Kidney (tissue), 14 donors: Measurements from ENCODE around the gene FBXL15. TPM values are rescaled to one million over a fixed set of nuclear protein-coding genes. Genes with fewer than 3 reads are reported as not detected.
"Not testable (repeated sequence)": the region's sequence is repeated elsewhere in the genome, so short reads cannot be mapped to it uniquely, and the experiment has no call there.

Source experiments
- DNase-seq, 5 donors: peaks; one replicate each; pipeline ENCODE4 v3.0.0-alpha.2; 2013 to 2020
- FAIRE-seq: peaks from 2 replicates; lab custom pipeline; 2012; peaks lifted over from hg19 to GRCh38; lab: Jason Lieb, UNC
- H3K27ac ChIP-seq, 2 donors: one replicate each; pipeline ENCODE4 v1.7.0; 2013; ENCODE audit warnings: low read depth in 2 of 2, low read length in 2 of 2, inconsistent platforms in 1 of 2
- H3K27me3 ChIP-seq: one replicate; pipeline ENCODE4 v1.7.1; 2013; ENCODE audit warnings: low read length, inconsistent platforms; ENCODE audit not compliant: control insufficient read depth, insufficient read depth
- H3K36me3 ChIP-seq, 3 donors: one replicate each; pipeline versions ENCODE4 v1.7.0 to v1.7.1; 2013; ENCODE audit warnings: low read length in 3 of 3, control low read depth in 1 of 3, inconsistent platforms in 1 of 3; ENCODE audit not compliant: insufficient read depth in 3 of 3, control insufficient read depth in 2 of 3
- H3K4me1 ChIP-seq, 3 donors: one replicate each; pipeline versions ENCODE4 v1.7.0 to v1.7.1; 2013; ENCODE audit warnings: low read length in 3 of 3, inconsistent platforms in 1 of 3, low read depth in 1 of 3; ENCODE audit not compliant: control insufficient read depth in 2 of 3, insufficient read depth in 2 of 3
- H3K4me3 ChIP-seq, 3 donors: one replicate each; pipeline versions ENCODE4 v1.7.0 to v1.8.1; 2013; ENCODE audit warnings: low read length in 3 of 3, control low read depth in 1 of 3, inconsistent platforms in 1 of 3
- H3K9ac ChIP-seq, 3 donors: one replicate each; pipeline versions ENCODE4 v1.7.0 to v1.7.1; 2013; ENCODE audit warnings: low read length in 3 of 3, control low read depth in 1 of 3, inconsistent platforms in 1 of 3
- H3K9me3 ChIP-seq, 3 donors: one replicate each; pipeline versions ENCODE4 v1.7.0 to v1.7.1; 2013; ENCODE audit warnings: low read length in 3 of 3, control low read depth in 1 of 3, inconsistent platforms in 1 of 3; ENCODE audit not compliant: control insufficient read depth in 2 of 3, insufficient read depth in 1 of 3
- intact Hi-C: fragments of 100-400 bp; cut with DNase I; formaldehyde crosslinking; loops from one replicate; pipeline ENCODE4 v1.11.1; 2022
- polyA plus RNA-seq: library from polyadenylated mRNA; stranded (reverse); fragments of 350-450 nt; fragmentation: Illumina TruSeq; extraction: RNeasy Lipid Tissue Mini Kit (QIAGEN cat#74804); gene quantifications from one replicate; pipeline ENCODE4 v1.2.3, GENCODE V29; 2014; ENCODE audit warnings: low read depth, low replicate concordance; ENCODE audit not compliant: insufficient read depth
- total RNA-seq: library from RNA; stranded (reverse); fragmentation: NEBNext Ultra II Directional; extraction: Animal tissue kit (Norgen Biotek cat#: 25700); gene quantifications from one replicate; pipeline ENCODE4 v1.2.1, GENCODE V29; 2021
- TF ChIP-seq, protein P1 (sequence below): IDR thresholded peaks from 3 replicates; pipeline ENCODE4 v1.5.1; 2012; ENCODE audit warnings: mild to moderate bottlenecking, moderate library complexity, borderline replicate concordance; ENCODE audit not compliant: insufficient read depth; ENCODE audit errors: extremely low read depth
- donor health status: control.
- donor health status: control.
- donor health status: control.
- donor health status: control.
- donor health status: control.
- donor health status: DM: yes; HTN: yes; CAD: no.
- donor health status: Normal renal cell carcinoma (clear cell type).

The FBXL15 gene
- total and polyA plus RNA-seq, 2 donors from 2014 or later, result 17.9 to 28.0 TPM

GRCh38 chr10:102451105-102451969 is 30.7 kb downstream of the FBXL15 start, which contains the start of gene C10orf95:
TSS of gene C10orf95 (minus strand) at chr10:102451543. CDS start at chr10:102451093, 450 bp downstream.
- Histone ChIP-seq H3K4me1 (peaks cover 0 to 15% (median 5%) of the 10 kb centered on the region in 3 donors), H3K9me3 (no peaks in the 10 kb centered on the region), H3K9ac (peak within 1 kb of the TSS in 2 of 3 donors; percentile 58 to 62), H3K4me3 (peak within 1 kb of the TSS; percentile 35 to 84 (median 75)), H3K36me3 (peaks cover 0 to 7% (median 2%) of the 10 kb centered on the region in 3 donors), H3K27ac (peak within 1 kb of the TSS; percentile 67 to 87), H3K27me3 (no peaks in the 10 kb centered on the region)
- DNase-seq (peak in 4 of 5 donors; percentile 24 to 84 (median 44)), FAIRE-seq (no peak)
- TF ChIP-seq, protein P1, sequence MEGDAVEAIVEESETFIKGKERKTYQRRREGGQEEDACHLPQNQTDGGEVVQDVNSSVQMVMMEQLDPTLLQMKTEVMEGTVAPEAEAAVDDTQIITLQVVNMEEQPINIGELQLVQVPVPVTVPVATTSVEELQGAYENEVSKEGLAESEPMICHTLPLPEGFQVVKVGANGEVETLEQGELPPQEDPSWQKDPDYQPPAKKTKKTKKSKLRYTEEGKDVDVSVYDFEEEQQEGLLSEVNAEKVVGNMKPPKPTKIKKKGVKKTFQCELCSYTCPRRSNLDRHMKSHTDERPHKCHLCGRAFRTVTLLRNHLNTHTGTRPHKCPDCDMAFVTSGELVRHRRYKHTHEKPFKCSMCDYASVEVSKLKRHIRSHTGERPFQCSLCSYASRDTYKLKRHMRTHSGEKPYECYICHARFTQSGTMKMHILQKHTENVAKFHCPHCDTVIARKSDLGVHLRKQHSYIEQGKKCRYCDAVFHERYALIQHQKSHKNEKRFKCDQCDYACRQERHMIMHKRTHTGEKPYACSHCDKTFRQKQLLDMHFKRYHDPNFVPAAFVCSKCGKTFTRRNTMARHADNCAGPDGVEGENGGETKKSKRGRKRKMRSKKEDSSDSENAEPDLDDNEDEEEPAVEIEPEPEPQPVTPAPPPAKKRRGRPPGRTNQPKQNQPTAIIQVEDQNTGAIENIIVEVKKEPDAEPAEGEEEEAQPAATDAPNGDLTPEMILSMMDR, result no peak
- intact Hi-C loops, result no loop called here

DNA sequence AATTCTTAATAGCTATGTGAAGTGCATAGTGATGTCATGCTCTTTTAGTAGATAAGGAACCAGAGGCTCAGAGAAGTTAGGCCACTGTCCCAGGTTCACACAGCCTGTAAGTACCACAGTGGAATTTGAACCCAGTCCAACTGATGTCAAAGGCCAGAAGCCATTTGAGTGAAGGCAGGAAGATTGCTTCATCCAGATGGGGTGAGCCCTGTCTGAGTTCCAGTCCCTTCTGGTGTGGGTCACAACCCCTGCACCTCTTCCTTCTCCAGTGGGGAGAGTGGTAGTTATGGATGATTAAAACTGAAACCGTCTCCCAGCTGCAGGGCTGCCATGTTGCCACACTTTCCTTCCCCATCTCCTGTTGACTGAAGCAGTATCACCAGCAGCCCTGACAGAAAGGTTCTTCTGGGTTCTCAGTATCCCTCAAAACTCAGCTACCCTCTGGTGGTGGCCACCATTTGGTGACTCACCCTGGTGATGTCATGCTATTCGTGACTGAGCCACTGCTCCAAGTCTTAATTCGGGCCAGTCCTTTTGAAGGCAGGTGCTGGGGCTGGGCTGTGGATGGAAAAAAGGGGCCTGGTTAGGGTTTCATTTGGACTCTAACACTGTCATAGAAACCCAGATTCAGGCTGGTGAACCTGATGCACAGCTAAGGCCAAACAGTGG is 32.2 kb downstream of the FBXL15 start:
- intact Hi-C loops, result no loop called here
- DNase-seq, result no peak
- H3K36me3 ChIP-seq, result peaks cover 0 to 7% (median 2%) of the 10 kb centered on the region in 3 donors
- peaks cover 0 to 15% (median 5%) of the 10 kb centered on the region in 3 donors for H3K4me1 ChIP-seq
- TF ChIP-seq, protein P1, result no peak
- H3K4me3 ChIP-seq, result no peak overlapping the region
- H3K27ac ChIP-seq, result no peak overlapping the region
- no peaks in the 10 kb centered on the region for H3K9me3 ChIP-seq
- no peak for FAIRE-seq
- no peaks in the 10 kb centered on the region for H3K27me3 ChIP-seq
- no peak overlapping the region for H3K9ac ChIP-seq

- Histone ChIP-seq H3K9me3 (no peaks in the 10 kb centered on the region), H3K36me3 (peaks cover 0 to 7% (median 2%) of the 10 kb centered on the region in 3 donors), H3K4me1 (peaks cover 0 to 15% (median 5%) of the 10 kb centered on the region in 3 donors), H3K9ac (no peak overlapping the region), H3K27ac (no peak overlapping the region), H3K27me3 (no peaks in the 10 kb centered on the region), H3K4me3 (no peak overlapping the region)
- DNase-seq (no peak), FAIRE-seq (no peak)
- TF ChIP-seq, protein P1, result no peak
- intact Hi-C loops, result no loop called here
These were observed 32.9 kb downstream of the FBXL15 start for GRCh38 chr10:102453502-102453901.

DNA sequence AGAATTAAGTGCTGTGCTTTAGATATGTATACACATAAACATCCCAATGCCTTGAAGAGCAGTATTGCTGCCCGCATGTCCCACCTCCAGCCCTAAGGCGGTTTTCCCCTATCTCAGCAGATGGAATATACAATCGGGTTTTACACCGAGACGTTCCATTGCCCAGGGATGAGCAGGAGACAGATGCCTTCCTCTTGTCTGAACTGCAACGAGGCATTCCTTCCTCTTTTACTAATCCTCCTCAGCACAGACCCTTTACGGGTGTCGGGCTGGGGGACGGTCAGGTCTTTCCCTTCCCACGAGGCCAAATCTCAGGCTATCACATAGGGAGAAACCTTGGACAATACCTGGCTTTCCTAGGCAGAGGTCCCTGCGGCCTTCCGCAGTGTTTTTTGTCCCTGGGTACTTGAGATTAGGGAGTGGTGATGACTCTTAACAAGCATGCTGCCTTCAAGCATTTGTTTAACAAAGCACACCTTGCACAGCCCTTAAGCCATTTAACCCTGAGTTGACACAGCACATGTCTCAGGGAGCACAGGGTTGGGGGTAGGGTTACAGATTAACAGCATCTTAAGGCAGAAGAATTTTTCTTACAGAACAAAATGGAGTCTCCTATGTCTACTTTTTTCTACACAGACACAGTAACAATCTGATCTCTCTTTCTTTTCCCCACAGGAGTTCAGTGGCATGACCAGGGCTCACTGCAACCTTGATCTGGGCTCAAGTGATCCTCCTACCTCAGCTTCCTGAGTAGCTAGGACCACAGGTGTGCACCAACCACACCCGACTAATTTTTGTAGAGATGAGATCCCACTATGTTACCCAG is 34.2 kb downstream of the FBXL15 start:
- H3K36me3 ChIP-seq, DNase-seq, H3K27ac ChIP-seq, H3K4me3 ChIP-seq, H3K27me3 ChIP-seq, H3K9ac ChIP-seq, FAIRE-seq, H3K9me3 ChIP-seq, intact Hi-C loops: not testable (repeated sequence)
- H3K4me1 ChIP-seq, result peaks cover 0 to 11% (median 0%) of the 10 kb centered on the region in 3 donors
